ENCODE measurements around the gene IMPDH1. TPM values are rescaled to one million over a fixed set of nuclear protein-coding genes. Genes with fewer than 3 reads are reported as not detected.

The IMPDH1 gene
- total and polyA plus RNA-seq, 4 donors: 2.4 to 11.1 (median 5.2) TPM

GRCh38 chr7:128373606-128374005 is 36.2 kb downstream of the IMPDH1 start:
- Histone ChIP-seq H3K9me3 (ENCODE audit: control insufficient read depth in 4 of 4, low read length in 3 of 4) (no peaks in the 10 kb centered on the region), H3K27ac (ENCODE audit: low read depth in 1 of 2, low read length in 2 of 2) (no peak overlapping the region), H3K4me3 (ENCODE audit: low read depth in 1 of 3, low read length in 3 of 3) (no peak overlapping the region), H3K36me3 (ENCODE audit: control insufficient read depth in 4 of 4, insufficient read depth in 3 of 4, low read depth in 1 of 4, low read length in 3 of 4) (no peaks in the 10 kb centered on the region), H3K4me1 (ENCODE audit: control insufficient read depth in 4 of 4, insufficient read depth in 4 of 4, low read length in 3 of 4) (no peaks in the 10 kb centered on the region), H3K9ac (ENCODE audit: low read depth in 1 of 2, low read length in 2 of 2) (no peak overlapping the region), H3K27me3 (ENCODE audit: control insufficient read depth in 4 of 4, insufficient read depth in 4 of 4, low read length in 3 of 4) (no peaks in the 10 kb centered on the region)
- 83% methylated on average over 2 of the region's 2 CpGs for WGBS
- TF ChIP-seq JUND (IDR thresholded peaks at IDR 0.05) (no peak), YY1 (IDR thresholded peaks at IDR 0.05) (no peak), GABPA (IDR thresholded peaks at IDR 0.05 in 1 of 2, conservative IDR thresholded peaks at IDR 0.05 in 1 of 2) (no peak), REST (IDR thresholded peaks at IDR 0.05) (no peak), FOXA1 (IDR thresholded peaks at IDR 0.05) (no peak), RXRA (IDR thresholded peaks at IDR 0.05) (no peak), HNF4G (IDR thresholded peaks at IDR 0.05) (no peak), NR2F2 (IDR thresholded peaks at IDR 0.05) (no peak), MAX (IDR thresholded peaks at IDR 0.05) (no peak), EGR1 (IDR thresholded peaks at IDR 0.05; ENCODE audit: low read depth in 2 of 2) (no peak), TAF1 (conservative IDR thresholded peaks at IDR 0.05) (no peak), CTCF (IDR thresholded peaks at IDR 0.05; ENCODE audit: low read depth, low read length, missing input control) (no peak), HNF4A (conservative IDR thresholded peaks at IDR 0.05) (no peak), SP1 (IDR thresholded peaks at IDR 0.05) (no peak)
- TF ChIP-seq, protein P1, sequence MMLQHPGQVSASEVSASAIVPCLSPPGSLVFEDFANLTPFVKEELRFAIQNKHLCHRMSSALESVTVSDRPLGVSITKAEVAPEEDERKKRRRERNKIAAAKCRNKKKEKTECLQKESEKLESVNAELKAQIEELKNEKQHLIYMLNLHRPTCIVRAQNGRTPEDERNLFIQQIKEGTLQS (IDR thresholded peaks at IDR 0.05): no peak
- no peak for DNase-seq (ENCODE audit: low spot score)

- Histone ChIP-seq H3K27ac (ENCODE audit: low read depth in 1 of 2, low read length in 2 of 2) (no peak overlapping the region), H3K9me3 (ENCODE audit: control insufficient read depth in 4 of 4, low read length in 3 of 4) (no peaks in the 10 kb centered on the region), H3K9ac (ENCODE audit: low read depth in 1 of 2, low read length in 2 of 2) (no peak overlapping the region), H3K4me1 (ENCODE audit: control insufficient read depth in 4 of 4, insufficient read depth in 4 of 4, low read length in 3 of 4) (no peaks in the 10 kb centered on the region), H3K27me3 (ENCODE audit: control insufficient read depth in 4 of 4, insufficient read depth in 4 of 4, low read length in 3 of 4) (no peaks in the 10 kb centered on the region), H3K4me3 (ENCODE audit: low read depth in 1 of 3, low read length in 3 of 3) (no peak overlapping the region), H3K36me3 (ENCODE audit: control insufficient read depth in 4 of 4, insufficient read depth in 3 of 4, low read depth in 1 of 4, low read length in 3 of 4) (no peaks in the 10 kb centered on the region)
- WGBS: 89% methylated on average over 4 of the region's 4 CpGs
- no peak for DNase-seq (ENCODE audit: low spot score)
- TF ChIP-seq FOXA1 (IDR thresholded peaks at IDR 0.05) (no peak), HNF4A (conservative IDR thresholded peaks at IDR 0.05) (no peak), RAD21 (IDR thresholded peaks at IDR 0.05) (no peak), TAF1 (conservative IDR thresholded peaks at IDR 0.05) (no peak), YY1 (IDR thresholded peaks at IDR 0.05) (no peak), JUND (IDR thresholded peaks at IDR 0.05) (no peak), CTCF (IDR thresholded peaks at IDR 0.05; ENCODE audit: low read depth, low read length, missing input control) (no peak), SP1 (IDR thresholded peaks at IDR 0.05) (no peak), FOXA2 (IDR thresholded peaks at IDR 0.05) (no peak), REST (IDR thresholded peaks at IDR 0.05) (no peak), GABPA (IDR thresholded peaks at IDR 0.05 in 1 of 2, conservative IDR thresholded peaks at IDR 0.05 in 1 of 2) (no peak)
- TF ChIP-seq, protein P1 (IDR thresholded peaks at IDR 0.05): no peak
Measured at GRCh38 chr7:128370491-128370890, 39.3 kb downstream of the IMPDH1 start.
